ENCODE results near the gene ATP12A.

DNA sequence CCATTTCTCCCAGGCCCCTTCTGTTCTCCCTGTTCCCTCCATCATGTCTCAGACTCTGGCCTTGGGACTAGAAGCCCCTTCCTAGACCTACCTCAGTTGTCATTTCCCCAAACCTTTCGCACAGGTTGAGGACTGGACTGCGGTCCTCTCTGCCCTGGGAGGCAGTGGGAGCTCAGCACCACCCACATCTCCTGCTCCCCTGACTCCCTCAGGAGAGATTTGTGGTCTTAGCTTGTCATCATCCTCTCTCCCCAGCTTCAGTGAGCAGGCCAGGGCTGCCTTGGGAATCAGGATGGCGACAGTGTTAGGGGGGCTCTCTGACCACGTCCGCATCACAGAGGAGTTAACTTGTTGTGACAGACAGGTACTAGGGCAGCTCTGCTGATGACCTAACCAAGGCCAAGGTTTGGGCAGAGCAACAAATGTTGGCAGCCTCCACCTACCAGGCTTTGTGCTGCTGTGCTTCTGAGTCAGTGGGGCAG lies 58.2 kb downstream of the ATP12A start:
- TF ChIP-seq, protein P1, sequence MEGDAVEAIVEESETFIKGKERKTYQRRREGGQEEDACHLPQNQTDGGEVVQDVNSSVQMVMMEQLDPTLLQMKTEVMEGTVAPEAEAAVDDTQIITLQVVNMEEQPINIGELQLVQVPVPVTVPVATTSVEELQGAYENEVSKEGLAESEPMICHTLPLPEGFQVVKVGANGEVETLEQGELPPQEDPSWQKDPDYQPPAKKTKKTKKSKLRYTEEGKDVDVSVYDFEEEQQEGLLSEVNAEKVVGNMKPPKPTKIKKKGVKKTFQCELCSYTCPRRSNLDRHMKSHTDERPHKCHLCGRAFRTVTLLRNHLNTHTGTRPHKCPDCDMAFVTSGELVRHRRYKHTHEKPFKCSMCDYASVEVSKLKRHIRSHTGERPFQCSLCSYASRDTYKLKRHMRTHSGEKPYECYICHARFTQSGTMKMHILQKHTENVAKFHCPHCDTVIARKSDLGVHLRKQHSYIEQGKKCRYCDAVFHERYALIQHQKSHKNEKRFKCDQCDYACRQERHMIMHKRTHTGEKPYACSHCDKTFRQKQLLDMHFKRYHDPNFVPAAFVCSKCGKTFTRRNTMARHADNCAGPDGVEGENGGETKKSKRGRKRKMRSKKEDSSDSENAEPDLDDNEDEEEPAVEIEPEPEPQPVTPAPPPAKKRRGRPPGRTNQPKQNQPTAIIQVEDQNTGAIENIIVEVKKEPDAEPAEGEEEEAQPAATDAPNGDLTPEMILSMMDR (IDR thresholded peaks at IDR 0.05) = no peak
- TF ChIP-seq POLR2A (IDR thresholded peaks at IDR 0.05) = no peak

All from thyroid gland (tissue), 4 donors.